ENCODE data around the gene SEC11A. TPM values are rescaled to one million over a fixed set of nuclear protein-coding genes. Genes with fewer than 3 reads are reported as not detected.

The SEC11A gene
- total and polyA plus RNA-seq, 7 experiments from 2014 or later: 54.3 to 136 (median 83.6) TPM

GRCh38 chr15:84747416-84748273 is 31.7 kb upstream of the SEC11A start:
- H3K4me1 Mint-ChIP-seq: peaks cover 50 to 80% (median 72%) of the 10 kb centered on the region in 7 donors
- peak; percentile 71 to 83 (median 78) for DNase-seq

GRCh38 chr15:84741121-84741520 is 25.2 kb upstream of the SEC11A start:
- intact Hi-C loops (cut with micrococcal nuclease): loop anchor here in 1 of 2 donors (10.0 kb wide), 1 partner anchor 46 kb away; no protein-coding TSS in a partner anchor
- Histone ChIP-seq H3K27me3 (ENCODE audit: control insufficient read depth in 2 of 2, insufficient read depth in 2 of 2, low read length in 2 of 2) (no peaks in the 10 kb centered on the region), H3K27ac (ENCODE audit: low read depth, low read length) (no peak overlapping the region), H3K4me3 (ENCODE audit: low read length) (no peak overlapping the region), H3K4me1 (ENCODE audit: control insufficient read depth in 2 of 2, insufficient read depth in 2 of 2, low read length in 2 of 2) (peaks cover 9 to 13% of the 10 kb centered on the region in 2 donors), H3K9me3 (ENCODE audit: control insufficient read depth in 2 of 3, low read length in 3 of 3) (no peaks in the 10 kb centered on the region), H3K36me3 (ENCODE audit: control insufficient read depth in 2 of 3, insufficient read depth in 3 of 3, low read length in 3 of 3) (no peaks in the 10 kb centered on the region)
- H3K9me3 Mint-ChIP-seq: no peaks in the 10 kb centered on the region
- ChIA-PET CTCF (no interaction called here), POLR2A (interaction anchor here (1.1 to 9.7 kb wide), 2 partner anchors 11 to 21 kb away, joined by 3 to 357 read pairs; partner anchors contain the start of gene SEC11A)
- H3K4me3 Mint-ChIP-seq: no peak overlapping the region
- ATAC-seq (no peak), DNase-seq (no peak)
- H3K27ac Mint-ChIP-seq: peak overlapping the region in 5 of 9 donors; percentile 9 to 65 (median 38)
- peaks cover 0 to 14% (median 0%) of the 10 kb centered on the region in 5 donors for H3K36me3 Mint-ChIP-seq
- H3K27me3 Mint-ChIP-seq: no peaks in the 10 kb centered on the region
- H3K4me1 Mint-ChIP-seq: peaks cover 31 to 67% (median 53%) of the 10 kb centered on the region in 7 donors

More at GRCh38 chr15:84747416-84748273, 31.7 kb upstream of the SEC11A start:
- Mint-ChIP-seq H3K27ac (peak overlapping the region; percentile 94 to 100 (median 99)), H3K4me3 (peak overlapping the region; percentile 94 to 99 (median 98)), H3K27me3 (no peaks in the 10 kb centered on the region), H3K9me3 (no peaks in the 10 kb centered on the region), H3K36me3 (peaks cover 0 to 36% (median 6%) of the 10 kb centered on the region in 5 donors)
- H3K4me1 ChIP-seq (ENCODE audit: control insufficient read depth in 2 of 2, insufficient read depth in 2 of 2, low read length in 2 of 2): peaks cover 27 to 36% of the 10 kb centered on the region in 2 donors
- peak overlapping the region; percentile 96 for H3K4me3 ChIP-seq (ENCODE audit: low read length)
- H3K27me3 ChIP-seq (ENCODE audit: control insufficient read depth in 2 of 2, insufficient read depth in 2 of 2, low read length in 2 of 2): no peaks in the 10 kb centered on the region
- CTCF ChIA-PET: interaction anchor here (0.6 to 1.7 kb wide), 12 partner anchors 8 to 94 kb away, joined by 3 to 10 read pairs (median 4); partner anchors contain the start of genes SEC11A and WDR73
- peak overlapping the region; percentile 89 for H3K27ac ChIP-seq (ENCODE audit: low read depth, low read length)
- no peaks in the 10 kb centered on the region for H3K9me3 ChIP-seq (ENCODE audit: control insufficient read depth in 2 of 3, low read length in 3 of 3)
- intact Hi-C loops (cut with micrococcal nuclease): loop anchor here (1.0 to 10.0 kb wide), 14 partner anchors 11 to 233 kb away; partner anchors contain the start of genes PDE8A (in 2 of the 2), SEC11A (in 2 of the 2), NMB (in 1 of the 2) and WDR73 (in 1 of the 2)
- POLR2A ChIA-PET: interaction anchor here (0.6 to 9.7 kb wide), 15 partner anchors 8 to 233 kb away, joined by 3 to 357 read pairs (median 4); partner anchors contain the start of genes NMB, SEC11A and WDR73
- H3K36me3 ChIP-seq (ENCODE audit: control insufficient read depth in 2 of 3, insufficient read depth in 3 of 3, low read length in 3 of 3): peaks cover 0 to 5% (median 0%) of the 10 kb centered on the region in 3 experiments
- peak; percentile 74 for ATAC-seq

GRCh38 chr15:84740691-84741090 is 24.8 kb upstream of the SEC11A start:
- H3K36me3 ChIP-seq (ENCODE audit: control insufficient read depth in 2 of 3, insufficient read depth in 3 of 3, low read length in 3 of 3): no peaks in the 10 kb centered on the region
- intact Hi-C loops (cut with micrococcal nuclease): loop anchor here in 1 of 2 donors (10.0 kb wide), 1 partner anchor 46 kb away; no protein-coding TSS in a partner anchor
- ChIA-PET CTCF (no interaction called here), POLR2A (interaction anchor here (1.1 to 9.7 kb wide), 2 partner anchors 11 to 20 kb away, joined by 3 to 357 read pairs; partner anchors contain the start of gene SEC11A)
- no peaks in the 10 kb centered on the region for H3K9me3 ChIP-seq (ENCODE audit: control insufficient read depth in 2 of 3, low read length in 3 of 3)
- H3K27me3 ChIP-seq (ENCODE audit: control insufficient read depth in 2 of 2, insufficient read depth in 2 of 2, low read length in 2 of 2): no peaks in the 10 kb centered on the region
- ATAC-seq: no peak
- H3K4me3 Mint-ChIP-seq: no peak overlapping the region
- no peak for DNase-seq
- no peaks in the 10 kb centered on the region for H3K27me3 Mint-ChIP-seq
- H3K36me3 Mint-ChIP-seq: peaks cover 0 to 14% (median 0%) of the 10 kb centered on the region in 5 donors
- peaks cover 32 to 66% (median 52%) of the 10 kb centered on the region in 7 donors for H3K4me1 Mint-ChIP-seq
- no peak overlapping the region for H3K27ac ChIP-seq (ENCODE audit: low read depth, low read length)
- H3K4me3 ChIP-seq (ENCODE audit: low read length): no peak overlapping the region
- peak overlapping the region in 4 of 9 donors; percentile 32 to 65 (median 56) for H3K27ac Mint-ChIP-seq
- peaks cover 12 to 16% of the 10 kb centered on the region in 2 donors for H3K4me1 ChIP-seq (ENCODE audit: control insufficient read depth in 2 of 2, insufficient read depth in 2 of 2, low read length in 2 of 2)
- H3K9me3 Mint-ChIP-seq: no peaks in the 10 kb centered on the region

DNA sequence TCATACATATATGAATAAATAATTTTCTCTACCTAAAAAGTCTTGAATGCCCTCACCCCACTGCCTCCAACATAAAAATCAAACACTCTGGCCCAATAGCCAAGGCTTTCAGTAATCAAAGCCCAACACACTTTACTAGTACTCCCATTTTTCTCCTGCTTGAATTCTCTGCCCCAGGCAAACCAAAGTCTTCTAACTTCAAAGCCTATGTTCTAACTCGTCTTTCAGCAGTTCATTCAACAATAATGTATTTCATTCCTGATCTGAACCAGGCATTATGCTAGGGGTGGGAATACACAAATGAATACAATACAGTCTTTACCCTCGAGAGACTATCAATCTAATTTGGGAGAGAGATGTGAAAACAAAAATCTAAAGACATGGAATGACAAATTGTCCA is 21.1 kb upstream of the SEC11A start:
- ChIA-PET CTCF (interaction anchor here (3.2 kb wide), 1 partner anchor 9 kb away, joined by 9 read pairs; no protein-coding TSS in a partner anchor), POLR2A (interaction anchor here (0.6 to 8.8 kb wide), 8 partner anchors 8 to 138 kb away, joined by 3 to 453 read pairs (median 4); partner anchors contain the start of gene SEC11A)
- H3K4me1 Mint-ChIP-seq: peaks cover 41 to 61% (median 50%) of the 10 kb centered on the region in 7 donors
- Histone ChIP-seq H3K9me3 (ENCODE audit: control insufficient read depth in 2 of 3, low read length in 3 of 3) (no peaks in the 10 kb centered on the region), H3K36me3 (ENCODE audit: control insufficient read depth in 2 of 3, insufficient read depth in 3 of 3, low read length in 3 of 3) (no peaks in the 10 kb centered on the region), H3K4me3 (ENCODE audit: low read length) (no peak overlapping the region), H3K27ac (ENCODE audit: low read depth, low read length) (no peak overlapping the region), H3K27me3 (ENCODE audit: control insufficient read depth in 2 of 2, insufficient read depth in 2 of 2, low read length in 2 of 2) (no peaks in the 10 kb centered on the region), H3K4me1 (ENCODE audit: control insufficient read depth in 2 of 2, insufficient read depth in 2 of 2, low read length in 2 of 2) (peaks cover 34 to 47% of the 10 kb centered on the region in 2 donors)
- H3K27ac Mint-ChIP-seq: peak overlapping the region; percentile 5 to 95 (median 86)
- DNase-seq: no peak
- intact Hi-C loops (cut with micrococcal nuclease): loop anchor here in 1 of 2 donors (10.0 kb wide), 1 partner anchor 968 kb away; no protein-coding TSS in a partner anchor
- H3K9me3 Mint-ChIP-seq: no peaks in the 10 kb centered on the region
- H3K36me3 Mint-ChIP-seq: peaks cover 0 to 5% (median 0%) of the 10 kb centered on the region in 5 donors
- no peak for ATAC-seq
- peak overlapping the region in 7 of 10 donors; percentile 17 to 84 (median 32) for H3K4me3 Mint-ChIP-seq
- no peaks in the 10 kb centered on the region for H3K27me3 Mint-ChIP-seq

GRCh38 chr15:84736375-84736774 is 20.4 kb upstream of the SEC11A start:
- Mint-ChIP-seq H3K9me3 (no peaks in the 10 kb centered on the region), H3K4me3 (peak overlapping the region; percentile 49 to 84 (median 75)), H3K27me3 (no peaks in the 10 kb centered on the region), H3K36me3 (peaks cover 0 to 5% (median 0%) of the 10 kb centered on the region in 5 donors), H3K4me1 (peaks cover 41 to 62% (median 50%) of the 10 kb centered on the region in 7 donors), H3K27ac (peak overlapping the region; percentile 81 to 95 (median 91))
- peak in 8 of 9 donors; percentile 43 to 73 (median 66) for DNase-seq
- peak overlapping the region; percentile 67 for H3K27ac ChIP-seq (ENCODE audit: low read depth, low read length)
- H3K27me3 ChIP-seq (ENCODE audit: control insufficient read depth in 2 of 2, insufficient read depth in 2 of 2, low read length in 2 of 2): no peaks in the 10 kb centered on the region
- CTCF ChIA-PET: interaction anchor here (0.6 to 3.2 kb wide), 2 partner anchors 9 to 68 kb away, joined by 3 to 9 read pairs; no protein-coding TSS in a partner anchor
- POLR2A ChIA-PET: interaction anchor here (0.6 to 8.8 kb wide), 11 partner anchors 9 to 145 kb away, joined by 3 to 453 read pairs (median 8); partner anchors contain the start of genes NMB, SEC11A and WDR73
- H3K9me3 ChIP-seq (ENCODE audit: control insufficient read depth in 2 of 3, low read length in 3 of 3): no peaks in the 10 kb centered on the region
- peak; percentile 68 for ATAC-seq
- H3K36me3 ChIP-seq (ENCODE audit: control insufficient read depth in 2 of 3, insufficient read depth in 3 of 3, low read length in 3 of 3): no peaks in the 10 kb centered on the region
- H3K4me1 ChIP-seq (ENCODE audit: control insufficient read depth in 2 of 2, insufficient read depth in 2 of 2, low read length in 2 of 2): peaks cover 34 to 47% of the 10 kb centered on the region in 2 donors
- intact Hi-C loops (cut with micrococcal nuclease): loop anchor here in 1 of 2 donors (1.0 to 10.0 kb wide), 3 partner anchors 12 to 968 kb away; partner anchors contain the start of genes SEC11A and ZNF592
- H3K4me3 ChIP-seq (ENCODE audit: low read length): no peak overlapping the region

All from naive thymus-derived CD4-positive, alpha-beta T cell (primary cell).